Sigmoid colon (tissue), 4 donors: Measurements from ENCODE around the gene HECW1.

Experiments
- CTCF ChIP-seq, 4 experiments: fragments of 450-650 bp in 3 of 4; fragments of 200-600 bp in 1 of 4; IDR thresholded peaks; one replicate each; pipeline ENCODE4 v1.5.1; 2016 to 2019; ENCODE audit warnings: antibody characterized with exemption in 4 of 4, mild to moderate bottlenecking in 3 of 4, moderate library complexity in 2 of 4
- POLR2A ChIP-seq, 2 donors: fragments of 450-650 bp; IDR thresholded peaks; one replicate each; pipeline ENCODE4 v1.6.1; 2016; ENCODE audit warnings: antibody characterized with exemption in 2 of 2, mild to moderate bottlenecking in 2 of 2, moderate library complexity in 2 of 2
- POLR2AphosphoS5 ChIP-seq, 4 donors: sonication (generic); formaldehyde crosslinking; IDR thresholded peaks; one replicate each; pipeline ENCODE4 v1.6.1; 2017; ENCODE audit warnings: antibody characterized with exemption in 4 of 4

- no peak for TF ChIP-seq CTCF (IDR thresholded peaks at IDR 0.05)
- no peak for TF ChIP-seq POLR2AphosphoS5 (IDR thresholded peaks at IDR 0.05)
- TF ChIP-seq POLR2A (IDR thresholded peaks at IDR 0.05), result no peak
These were observed 324.6 kb downstream of the HECW1 start for GRCh38 chr7:43437001-43437400.
